Panc1 (cell line): ENCODE data around the gene CBX8. TPM values are rescaled to one million over a fixed set of nuclear protein-coding genes. Genes with fewer than 3 reads are reported as not detected.

Experiments
- ATAC-seq: fragments of 200-7000 bp; cut with Tn5 transposase; 2 replicates; pipeline ENCODE4 v1.9.1; 2020; ENCODE audit warnings: mild to moderate bottlenecking, moderate library complexity
- BruUV-seq: library from RNA; stranded (reverse); fragments of 400-500 nt; replicated peaks from 2 replicates; lab custom pipeline; 2021; lab: Mats Ljungman, UMichigan
- CTCF ChIA-PET: fragments of 300-600 bp; sonication (Branson Sonifier 250); formaldehyde crosslinking; loops from one replicate; lab custom pipeline; 2022; ENCODE audit warnings: antibody characterized with exemption; lab: Charles Lee
- POLR2A ChIA-PET: fragments of 300-600 bp; sonication (Branson Sonifier 250); formaldehyde crosslinking; loops from one replicate; lab custom pipeline; 2022; ENCODE audit warnings: antibody characterized with exemption; lab: Charles Lee
- DNase-seq: peaks from one replicate; pipeline ENCODE4 v3.0.0-alpha.2; 2010; ENCODE audit warnings: low read depth, low spot score
- H3K27ac ChIP-seq: 2 replicates; pipeline ENCODE4 v1.5.1; 2011; ENCODE audit warnings: mild to moderate bottlenecking, low read length, inconsistent platforms
- H3K27me3 ChIP-seq: fragments of 200-500 bp; sonication (Bioruptor generic); 2 replicates; pipeline ENCODE4 v1.6.0; 2014; ENCODE audit warnings: low read length, inconsistent platforms; ENCODE audit not compliant: control insufficient read depth, insufficient read depth
- H3K36me3 ChIP-seq: fragments of 200-500 bp; sonication (Bioruptor generic); 2 replicates; pipeline ENCODE4 v1.5.1; 2014; ENCODE audit warnings: inconsistent platforms, mild to moderate bottlenecking, low read length, moderate library complexity; ENCODE audit not compliant: control insufficient read depth, insufficient read depth
- H3K4me1 ChIP-seq: 2 replicates; pipeline ENCODE4 v1.5.1; 2011; ENCODE audit warnings: inconsistent platforms, mild to moderate bottlenecking, low read length, moderate library complexity; ENCODE audit not compliant: control insufficient read depth, insufficient read depth
- H3K4me3 ChIP-seq, 2 experiments: 2 replicates each; pipeline ENCODE4 v1.5.1; 2011 to 2012; ENCODE audit warnings: low read depth in 2 of 2, low read length in 2 of 2, mild to moderate bottlenecking in 2 of 2, inconsistent platforms in 1 of 2, moderate library complexity in 1 of 2
- H3K9me3 ChIP-seq: fragments of 200-500 bp; sonication (Bioruptor generic); 2 replicates; pipeline ENCODE4 v1.5.1; 2014; ENCODE audit warnings: low read depth, mild to moderate bottlenecking, inconsistent platforms, low read length, moderate library complexity; ENCODE audit not compliant: control insufficient read depth, insufficient read depth
- CTCF ChIP-seq: fragments of 450-650 bp; IDR thresholded peaks from 2 replicates; pipeline ENCODE4 v1.5.1; 2017; ENCODE audit warnings: mild to moderate bottlenecking
- POLR2AphosphoS5 ChIP-seq: IDR thresholded peaks from 2 replicates; pipeline ENCODE4 v1.6.1; 2012; ENCODE audit warnings: mild to moderate bottlenecking, low read depth, low read length, moderate library complexity
- REST ChIP-seq, 2 experiments: IDR thresholded peaks; 2 replicates each; pipeline ENCODE4 v1.6.1; 2011 to 2012; ENCODE audit warnings: low read depth in 2 of 2, control low read depth in 1 of 2, low read length in 1 of 2, mild to moderate bottlenecking in 1 of 2, moderate library complexity in 1 of 2; ENCODE audit not compliant: insufficient read depth in 1 of 2
- SIN3A ChIP-seq: IDR thresholded peaks from 2 replicates; pipeline ENCODE4 v1.6.1; 2012; ENCODE audit warnings: low read depth, mild to moderate bottlenecking, low read length, moderate library complexity, borderline replicate concordance; ENCODE audit not compliant: insufficient read depth
- TCF7L2 ChIP-seq: IDR thresholded peaks from 2 replicates; pipeline ENCODE4 v1.6.1; 2011; ENCODE audit warnings: mild to moderate bottlenecking, low read depth, low read length, inconsistent platforms
- in situ Hi-C: cut with HindIII; loops from 2 replicates; pipeline ENCODE4 v1.10.0; 2016; ENCODE audit warnings: low sequenced_read_pairs, low pct_unique_long_range_greater_than_20kb
- intact Hi-C: fragments of 100-400 bp; cut with micrococcal nuclease; formaldehyde crosslinking; loops from one replicate; pipeline ENCODE4 v1.10.0; 2022; ENCODE audit not compliant: unreplicated experiment
- total RNA-seq: library from RNA; stranded (reverse); gene quantifications from one replicate; pipeline ENCODE4 v1.2.1, GENCODE V29; 2021; ENCODE audit not compliant: unreplicated experiment

CBX8 gene
- total RNA-seq, 1 experiment from 2014 or later, result 15.3 TPM

- Histone ChIP-seq H3K9me3 (no peaks in the 10 kb centered on the region), H3K4me1 (peaks cover 25% of the 10 kb centered on the region), H3K27me3 (no peaks in the 10 kb centered on the region), H3K27ac (peak overlapping the region; percentile 76), H3K36me3 (peaks cover 2% of the 10 kb centered on the region; the same call in 1 of the 2 replicates), H3K4me3 (peak overlapping the region; percentile 50 to 64)
- in situ Hi-C loops (no loop called here), intact Hi-C loops (loop anchor here (10.0 kb wide), 1 partner anchor 71 kb away; no protein-coding TSS in a partner anchor)
- no TSS peak for BruUV-seq
- no peak for DNase-seq
- ATAC-seq, result no peak
- ChIA-PET POLR2A (no interaction called here), CTCF (interaction anchor here (0.9 kb wide), 1 partner anchor 11 kb away, joined by 4 read pairs; no protein-coding TSS in a partner anchor)
- TF ChIP-seq SIN3A (no peak), TCF7L2 (no peak; the same call in 1 of the 2 replicates), CTCF (no peak), POLR2AphosphoS5 (no peak), REST (IDR thresholded peaks at IDR 0.05; ENCODE audit: insufficient read depth in 1 of 2, low read depth in 2 of 2, low read length in 1 of 2) (no peak)
Observed at GRCh38 chr17:79843474-79843815, 46.6 kb upstream of the CBX8 start.

- POLR2A ChIA-PET, result no interaction called here
- Histone ChIP-seq H3K9me3 (no peaks in the 10 kb centered on the region), H3K27ac (peak overlapping the region; percentile 59), H3K27me3 (no peaks in the 10 kb centered on the region), H3K4me1 (peaks cover 25% of the 10 kb centered on the region), H3K4me3 (peak overlapping the region; percentile 50 to 64), H3K36me3 (peaks cover 6% of the 10 kb centered on the region; the same call in 1 of the 2 replicates)
- intact Hi-C loops, result loop anchor here (10.0 kb wide), 1 partner anchor 72 kb away; no protein-coding TSS in a partner anchor
- BruUV-seq, result no TSS peak
- CTCF ChIA-PET, result interaction anchor here (0.5 to 0.9 kb wide), 5 partner anchors 7 to 94 kb away, joined by 3 to 5 read pairs (median 3); no protein-coding TSS in a partner anchor
- ATAC-seq (no peak), DNase-seq (no peak)
- TF ChIP-seq SIN3A (no peak), REST (IDR thresholded peaks at IDR 0.05; ENCODE audit: insufficient read depth in 1 of 2, low read depth in 2 of 2, low read length in 1 of 2) (no peak), TCF7L2 (no peak; the same call in 1 of the 2 replicates), CTCF (no peak)
- in situ Hi-C loops, result no loop called here
Observed at GRCh38 chr17:79842656-79843473, 46.0 kb upstream of the CBX8 start.
